Suprapubic skin (tissue), 3 donors: Measurements from ENCODE around the gene ZNF799.

Experiments
- CTCF ChIP-seq, 2 donors: fragments of 200-600 bp in 1 of 2; fragments of 450-650 bp in 1 of 2; sonication (generic) in 1 of 2; IDR thresholded peaks; one replicate each; pipeline ENCODE4 v1.5.1; 2016 to 2019; ENCODE audit warnings: antibody characterized with exemption in 2 of 2, mild to moderate bottlenecking in 1 of 2, moderate library complexity in 1 of 2
- POLR2AphosphoS5 ChIP-seq, 3 donors: sonication (generic); formaldehyde crosslinking; IDR thresholded peaks; one replicate each; pipeline ENCODE4 v1.6.1; 2017; ENCODE audit warnings: antibody characterized with exemption in 3 of 3

GRCh38 chr19:12411893-12412292, 10.8 kb upstream of the ZNF799 start:
- TF ChIP-seq CTCF (IDR thresholded peaks at IDR 0.05) = no peak
- no peak for TF ChIP-seq POLR2AphosphoS5 (IDR thresholded peaks at IDR 0.05)
